HEK293 (cell line): ENCODE data around the gene FADS6.

Source experiments
- CTCF ChIA-PET: fragments of 350-600 bp; formaldehyde crosslinking; extraction: SDS; loops from one replicate; lab custom pipeline; 2021; ENCODE audit warnings: antibody characterized with exemption; lab: Yijun Ruan, JAX
- POLR2A ChIA-PET: fragments of 300-600 bp; formaldehyde crosslinking; extraction: SDS; loops from one replicate; lab custom pipeline; 2020; ENCODE audit warnings: antibody characterized with exemption, inconsistent platforms; lab: Yijun Ruan, JAX
- H3K27ac ChIP-seq: fragments of 200-500 bp; sonication (Bioruptor generic); 2 replicates; pipeline ENCODE4 v1.5.1; 2014; ENCODE audit warnings: low read depth, low read length, control low read depth, inconsistent platforms; ENCODE audit errors: extremely low read depth
- H3K36me3 ChIP-seq, 2 experiments: fragments of 200-500 bp in 1 of 2; sonication (Bioruptor generic) in 1 of 2; 1 replicate in 1 of 2; 2 replicates in 1 of 2; pipeline ENCODE4 v1.5.1; 2014 to 2017; ENCODE audit warnings: inconsistent platforms in 2 of 2, low read length in 2 of 2; ENCODE audit not compliant: control insufficient read depth in 2 of 2, insufficient read depth in 1 of 2
- H3K4me1 ChIP-seq: fragments of 200-500 bp; sonication (Bioruptor generic); 2 replicates; pipeline ENCODE4 v1.5.1; 2014; ENCODE audit warnings: mild to moderate bottlenecking, low read length, inconsistent platforms; ENCODE audit not compliant: control insufficient read depth, insufficient read depth
- H3K4me3 ChIP-seq: 2 replicates; pipeline ENCODE4 v1.5.1; 2011; ENCODE audit warnings: low read depth, mild to moderate bottlenecking, control low read depth, low read length, moderate library complexity
- H3K9me3 ChIP-seq: fragments of 200-500 bp; sonication (Bioruptor generic); 2 replicates; pipeline ENCODE4 v1.5.1; 2014; ENCODE audit warnings: low read depth, low read length, inconsistent platforms; ENCODE audit not compliant: control insufficient read depth, insufficient read depth
- EGR2 ChIP-seq: fragments of 450-650 bp; formaldehyde crosslinking; IDR thresholded peaks from 2 replicates; pipeline ENCODE4 v1.5.1; 2016; ENCODE audit warnings: low read depth, missing biosample characterization, missing genetic modification characterization
- GLI4 ChIP-seq: fragments of 450-650 bp; formaldehyde crosslinking; IDR thresholded peaks from 2 replicates; pipeline ENCODE4 v1.5.1; 2016; ENCODE audit warnings: missing biosample characterization, missing genetic modification characterization
- GLIS1 ChIP-seq: fragments of 450-650 bp; formaldehyde crosslinking; IDR thresholded peaks from 2 replicates; pipeline ENCODE4 v1.5.1; 2016; ENCODE audit warnings: missing biosample characterization, missing genetic modification characterization
- GLIS2 ChIP-seq: fragments of 450-650 bp; formaldehyde crosslinking; IDR thresholded peaks from 2 replicates; pipeline ENCODE4 v1.5.1; 2016; ENCODE audit warnings: missing biosample characterization, missing genetic modification characterization
- IKZF3 ChIP-seq: fragments of 450-650 bp; IDR thresholded peaks from 2 replicates; pipeline ENCODE4 v1.5.0; 2018; ENCODE audit warnings: missing biosample characterization, mild to moderate bottlenecking, missing genetic modification characterization, moderate library complexity
- SP2 ChIP-seq: fragments of 450-650 bp; formaldehyde crosslinking; IDR thresholded peaks from 2 replicates; pipeline ENCODE4 v1.5.1; 2016; ENCODE audit warnings: missing biosample characterization, missing genetic modification characterization
- ZBTB20 ChIP-seq: fragments of 450-650 bp; formaldehyde crosslinking; IDR thresholded peaks from 2 replicates; pipeline ENCODE4 v1.5.1; 2016; ENCODE audit warnings: missing biosample characterization, missing genetic modification characterization
- ZBTB21 ChIP-seq: fragments of 450-650 bp; formaldehyde crosslinking; IDR thresholded peaks from 2 replicates; pipeline ENCODE4 v1.5.1; 2017; ENCODE audit warnings: missing biosample characterization, missing genetic modification characterization
- ZFHX2 ChIP-seq: fragments of 450-650 bp; formaldehyde crosslinking; conservative IDR thresholded peaks from 2 replicates; pipeline ENCODE4 v1.5.1; 2016; ENCODE audit warnings: missing biosample characterization, missing genetic modification characterization
- ZFP69B ChIP-seq: fragments of 450-650 bp; formaldehyde crosslinking; IDR thresholded peaks from 2 replicates; pipeline ENCODE4 v1.5.1; 2016; ENCODE audit warnings: missing biosample characterization, missing genetic modification characterization
- ZIC2 ChIP-seq: fragments of 450-650 bp; formaldehyde crosslinking; IDR thresholded peaks from 2 replicates; pipeline ENCODE4 v1.5.1; 2016; ENCODE audit warnings: missing biosample characterization, missing genetic modification characterization
- ZNF132 ChIP-seq: fragments of 450-650 bp; formaldehyde crosslinking; IDR thresholded peaks from 2 replicates; pipeline ENCODE4 v1.5.1; 2017; ENCODE audit warnings: missing biosample characterization, missing genetic modification characterization, borderline replicate concordance
- ZNF16 ChIP-seq: fragments of 450-650 bp; formaldehyde crosslinking; IDR thresholded peaks from 2 replicates; pipeline ENCODE4 v1.5.1; 2016; ENCODE audit warnings: low read depth, missing biosample characterization, missing genetic modification characterization
- ZNF24 ChIP-seq: fragments of 450-650 bp; formaldehyde crosslinking; IDR thresholded peaks from 2 replicates; pipeline ENCODE4 v1.5.1; 2016; ENCODE audit warnings: missing biosample characterization, missing genetic modification characterization
- ZNF274 ChIP-seq, 2 experiments: fragments of 200-500 bp in 1 of 2; fragments of 450-650 bp in 1 of 2; sonication (Bioruptor generic) in 1 of 2; formaldehyde crosslinking in 1 of 2; IDR thresholded peaks; 2 replicates each; pipeline versions ENCODE4 v1.5.1 to v1.6.1; 2014 to 2016; ENCODE audit warnings: borderline replicate concordance in 1 of 2, inconsistent platforms in 1 of 2, low read length in 1 of 2, missing biosample characterization in 1 of 2, missing genetic modification characterization in 1 of 2
- ZNF341 ChIP-seq: fragments of 450-650 bp; formaldehyde crosslinking; IDR thresholded peaks from 2 replicates; pipeline ENCODE4; 2016; ENCODE audit warnings: low read depth, missing biosample characterization, missing genetic modification characterization
- ZNF37A ChIP-seq: fragments of 450-650 bp; IDR thresholded peaks from 2 replicates; pipeline ENCODE4 v1.5.1; 2018; ENCODE audit warnings: missing biosample characterization, missing genetic modification characterization
- ZNF426 ChIP-seq: fragments of 450-650 bp; formaldehyde crosslinking; IDR thresholded peaks from 2 replicates; pipeline ENCODE4 v1.5.1; 2017; ENCODE audit warnings: missing biosample characterization, missing genetic modification characterization, mild to moderate bottlenecking, inconsistent platforms, moderate library complexity
- ZNF529 ChIP-seq: fragments of 450-650 bp; formaldehyde crosslinking; IDR thresholded peaks from 2 replicates; pipeline ENCODE4 v1.5.1; 2017; ENCODE audit warnings: missing genetic modification characterization, missing biosample characterization; ENCODE audit not compliant: insufficient replicate concordance
- ZNF600 ChIP-seq: fragments of 450-650 bp; formaldehyde crosslinking; IDR thresholded peaks from 2 replicates; pipeline ENCODE4 v1.5.1; 2016; ENCODE audit warnings: missing biosample characterization, missing genetic modification characterization
- ZNF624 ChIP-seq: fragments of 450-650 bp; formaldehyde crosslinking; IDR thresholded peaks from 2 replicates; pipeline ENCODE4 v1.5.1; 2017; ENCODE audit warnings: missing biosample characterization, missing genetic modification characterization
- TF ChIP-seq, protein P1 (sequence below): fragments of 450-650 bp; formaldehyde crosslinking; IDR thresholded peaks from 2 replicates; pipeline ENCODE4 v1.5.1; 2016; ENCODE audit warnings: missing biosample characterization, missing genetic modification characterization
- TF ChIP-seq, protein P2 (sequence below): fragments of 450-650 bp; formaldehyde crosslinking; IDR thresholded peaks from 2 replicates; pipeline ENCODE4 v1.5.1; 2016; ENCODE audit warnings: missing biosample characterization, missing genetic modification characterization
- TF ChIP-seq, protein P3 (sequence below): fragments of 450-650 bp; formaldehyde crosslinking; IDR thresholded peaks from 2 replicates; pipeline ENCODE4 v1.5.1; 2016; ENCODE audit warnings: missing biosample characterization, missing genetic modification characterization, borderline replicate concordance

FADS6 gene

GRCh38 chr17:74832421-74832820 is 61.0 kb downstream of the FADS6 start (continued):
- TF ChIP-seq ZBTB21 (tag by site-specific recombination), result no peak
- TF ChIP-seq SP2 (tag by site-specific recombination), result no peak
- no peak for TF ChIP-seq ZNF529 (tag by site-specific recombination)
- no peak for TF ChIP-seq ZNF600 (tag by site-specific recombination)
- no peak for TF ChIP-seq ZNF132 (tag by site-specific recombination)
- TF ChIP-seq, protein P1, sequence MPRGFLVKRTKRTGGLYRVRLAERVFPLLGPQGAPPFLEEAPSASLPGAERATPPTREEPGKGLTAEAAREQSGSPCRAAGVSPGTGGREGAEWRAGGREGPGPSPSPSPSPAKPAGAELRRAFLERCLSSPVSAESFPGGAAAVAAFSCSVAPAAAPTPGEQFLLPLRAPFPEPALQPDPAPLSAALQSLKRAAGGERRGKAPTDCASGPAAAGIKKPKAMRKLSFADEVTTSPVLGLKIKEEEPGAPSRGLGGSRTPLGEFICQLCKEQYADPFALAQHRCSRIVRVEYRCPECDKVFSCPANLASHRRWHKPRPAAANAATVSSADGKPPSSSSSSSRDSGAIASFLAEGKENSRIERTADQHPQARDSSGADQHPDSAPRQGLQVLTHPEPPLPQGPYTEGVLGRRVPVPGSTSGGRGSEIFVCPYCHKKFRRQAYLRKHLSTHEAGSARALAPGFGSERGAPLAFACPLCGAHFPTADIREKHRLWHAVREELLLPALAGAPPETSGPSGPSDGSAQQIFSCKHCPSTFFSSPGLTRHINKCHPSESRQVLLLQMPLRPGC (tag by site-specific recombination), result no peak

DNA sequence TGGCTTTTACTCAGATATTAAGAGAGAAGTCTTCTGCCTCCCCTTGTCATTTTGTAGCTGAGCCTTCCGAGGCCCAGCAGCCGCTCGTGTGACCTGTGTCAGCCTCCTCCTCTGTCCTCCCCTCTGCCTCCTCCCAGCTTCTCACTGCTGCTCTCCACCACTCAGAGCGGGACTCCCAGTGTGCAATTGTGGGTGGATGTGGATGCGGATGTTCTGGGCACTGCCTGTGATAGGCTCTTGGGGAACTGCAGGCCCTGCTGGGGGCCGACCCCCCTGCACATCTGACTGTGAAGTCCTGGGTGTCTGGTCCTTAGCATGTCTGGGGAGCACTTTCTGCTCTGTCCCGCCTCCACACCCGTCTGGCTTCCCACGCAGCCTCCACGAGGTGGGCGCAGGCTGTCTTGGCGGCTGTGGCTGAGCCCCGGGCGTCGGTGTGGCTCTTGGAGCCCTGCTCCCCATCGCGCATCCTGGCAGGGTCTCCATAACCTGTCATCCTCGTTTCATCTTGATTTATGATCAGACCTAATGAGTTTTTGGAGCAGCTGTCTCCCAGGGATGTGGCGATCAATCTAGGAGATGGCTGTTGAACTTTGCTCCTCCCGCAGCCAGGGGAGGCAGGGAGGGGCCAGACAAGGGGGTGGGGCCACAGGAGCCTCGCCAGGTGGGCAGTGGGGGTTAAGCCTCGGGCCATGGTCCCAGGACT is 61.8 kb downstream of the FADS6 start:
- H3K9me3 ChIP-seq, result no peaks in the 10 kb centered on the region
- CTCF ChIA-PET, result interaction anchor here (0.6 to 2.8 kb wide), 4 partner anchors 12 to 280 kb away, joined by 3 to 13 read pairs (median 4); no protein-coding TSS in a partner anchor

DNA sequence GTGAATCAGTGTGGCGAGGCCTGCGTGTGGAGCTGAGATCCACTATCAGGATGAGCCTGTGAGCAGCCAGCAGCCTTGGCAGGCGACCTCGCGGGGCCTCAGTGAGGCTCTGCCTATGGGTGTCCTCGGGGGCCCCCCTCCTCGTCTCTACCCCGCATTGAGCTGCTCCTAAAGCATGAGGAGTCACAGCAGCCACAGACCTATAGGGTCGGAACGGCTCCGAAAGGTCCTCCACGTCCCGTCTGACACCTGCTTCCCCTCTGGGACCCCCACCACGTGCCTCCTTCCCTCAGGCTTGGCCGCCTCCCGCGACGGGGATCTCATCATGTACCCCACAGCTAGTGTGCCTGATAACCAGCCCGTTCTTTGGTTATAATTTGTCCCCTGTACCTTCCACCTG is 62.6 kb downstream of the FADS6 start:
- CTCF ChIA-PET, result interaction anchor here (0.7 to 2.8 kb wide), 4 partner anchors 12 to 31 kb away, joined by 3 to 13 read pairs (median 4); no protein-coding TSS in a partner anchor
- Histone ChIP-seq H3K4me3 (no peak overlapping the region), H3K4me1 (no peaks in the 10 kb centered on the region)
- POLR2A ChIA-PET, result interaction anchor here (0.6 kb wide), 1 partner anchor 42 kb away, joined by 4 read pairs; no protein-coding TSS in a partner anchor
- no peak for TF ChIP-seq ZNF274 (IDR thresholded peaks at IDR 0.05; ENCODE audit: low read length)
- TF ChIP-seq ZNF274 (tag by site-specific recombination; IDR thresholded peaks at IDR 0.05; ENCODE audit: borderline replicate concordance), result no peak
- TF ChIP-seq, protein P2, sequence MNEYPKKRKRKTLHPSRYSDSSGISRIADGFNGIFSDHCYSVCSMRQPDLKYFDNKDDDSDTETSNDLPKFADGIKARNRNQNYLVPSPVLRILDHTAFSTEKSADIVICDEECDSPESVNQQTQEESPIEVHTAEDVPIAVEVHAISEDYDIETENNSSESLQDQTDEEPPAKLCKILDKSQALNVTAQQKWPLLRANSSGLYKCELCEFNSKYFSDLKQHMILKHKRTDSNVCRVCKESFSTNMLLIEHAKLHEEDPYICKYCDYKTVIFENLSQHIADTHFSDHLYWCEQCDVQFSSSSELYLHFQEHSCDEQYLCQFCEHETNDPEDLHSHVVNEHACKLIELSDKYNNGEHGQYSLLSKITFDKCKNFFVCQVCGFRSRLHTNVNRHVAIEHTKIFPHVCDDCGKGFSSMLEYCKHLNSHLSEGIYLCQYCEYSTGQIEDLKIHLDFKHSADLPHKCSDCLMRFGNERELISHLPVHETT (tag by site-specific recombination), result no peak
- TF ChIP-seq ZNF37A (tag by site-specific recombination), result no peak
- no peak for TF ChIP-seq GLI4 (tag by site-specific recombination)
- no peak for TF ChIP-seq ZFP69B (tag by site-specific recombination)
- no peak for TF ChIP-seq ZFHX2 (tag by site-specific recombination)
- no peak for TF ChIP-seq ZNF16 (tag by site-specific recombination)
- no peak for TF ChIP-seq ZNF24 (tag by site-specific recombination)
- no peak for TF ChIP-seq IKZF3 (tag by site-specific recombination)
- TF ChIP-seq ZNF426 (tag by site-specific recombination), result no peak
- no peak for TF ChIP-seq ZBTB20
- TF ChIP-seq, all 188 proteins: peak for 0
- peaks cover 0 to 21% of the 10 kb centered on the region in 2 experiments; a peak in 1 of 3 replicates for H3K36me3 ChIP-seq
- no peak overlapping the region for H3K27ac ChIP-seq
- no peaks in the 10 kb centered on the region for H3K9me3 ChIP-seq

More for the DNA sequence above, 61.8 kb downstream of the FADS6 start:
- TF ChIP-seq ZNF624 (tag by site-specific recombination) (no peak), ZFHX2 (tag by site-specific recombination) (peak; percentile 92), GLIS2 (tag by site-specific recombination) (0 out of 2 replicates have a peak, but pooled peaks have one; percentile 32), ZNF341 (tag by site-specific recombination) (peak; percentile 68), EGR2 (tag by site-specific recombination) (peak; percentile 88), GLIS1 (tag by site-specific recombination) (peak; percentile 32), ZIC2 (tag by site-specific recombination) (peak; percentile 14; the same call in 1 of the 2 replicates)
- TF ChIP-seq, protein P3, sequence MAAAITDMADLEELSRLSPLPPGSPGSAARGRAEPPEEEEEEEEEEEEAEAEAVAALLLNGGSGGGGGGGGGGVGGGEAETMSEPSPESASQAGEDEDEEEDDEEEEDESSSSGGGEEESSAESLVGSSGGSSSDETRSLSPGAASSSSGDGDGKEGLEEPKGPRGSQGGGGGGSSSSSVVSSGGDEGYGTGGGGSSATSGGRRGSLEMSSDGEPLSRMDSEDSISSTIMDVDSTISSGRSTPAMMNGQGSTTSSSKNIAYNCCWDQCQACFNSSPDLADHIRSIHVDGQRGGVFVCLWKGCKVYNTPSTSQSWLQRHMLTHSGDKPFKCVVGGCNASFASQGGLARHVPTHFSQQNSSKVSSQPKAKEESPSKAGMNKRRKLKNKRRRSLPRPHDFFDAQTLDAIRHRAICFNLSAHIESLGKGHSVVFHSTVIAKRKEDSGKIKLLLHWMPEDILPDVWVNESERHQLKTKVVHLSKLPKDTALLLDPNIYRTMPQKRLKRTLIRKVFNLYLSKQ (tag by site-specific recombination), result no peak
- H3K36me3 ChIP-seq, result peaks cover 0 to 25% of the 10 kb centered on the region in 2 experiments; a peak in 1 of 3 replicates
- POLR2A ChIA-PET, result interaction anchor here (1.0 kb wide), 1 partner anchor 42 kb away, joined by 4 read pairs; the partner anchor contains the start of gene FDXR
- H3K4me1 ChIP-seq, result no peaks in the 10 kb centered on the region
- no peak overlapping the region for H3K27ac ChIP-seq
- H3K4me3 ChIP-seq, result no peak overlapping the region
